ENCODE results near the gene SIX1. TPM values are rescaled to one million over a fixed set of nuclear protein-coding genes. Genes with fewer than 3 reads are reported as not detected.

SIX1 gene
- total RNA-seq, 1 experiment from 2014 or later, result 2.5 TPM

GRCh38 chr14:60596139-60596538 is 53.1 kb downstream of the SIX1 start:
- no peaks in the 10 kb centered on the region for H3K27me3 ChIP-seq (ENCODE audit: insufficient read depth, low read length)
- ChIA-PET POLR2A (no interaction called here), CTCF (no interaction called here), RAD21 (ENCODE audit: low non-redundant PET in 1 of 2, low total read pairs in 2 of 2, uncharacterized antibody in 2 of 2, unreplicated experiment in 2 of 2) (no interaction called here)
- H3K27ac ChIP-seq (ENCODE audit: low read depth, low read length), result no peak overlapping the region
- H3K36me3 ChIP-seq (ENCODE audit: control insufficient read depth in 1 of 2, insufficient read depth in 2 of 2, low read length in 2 of 2), result no peaks in the 10 kb centered on the region
- ATAC-seq (no peak), DNase-seq (ENCODE audit: low read depth, low spot score) (no peak)
- no peak overlapping the region for H3K4me2 ChIP-seq (ENCODE audit: low read length)
- H4K20me1 ChIP-seq (ENCODE audit: insufficient read depth), result no peaks in the 10 kb centered on the region
- H3K79me2 ChIP-seq (ENCODE audit: insufficient read depth, low read length), result no peaks in the 10 kb centered on the region
- intact Hi-C loops (cut with micrococcal nuclease), result no loop called here
- no peaks in the 10 kb centered on the region for H3K9me2 ChIP-seq (ENCODE audit: insufficient read depth)
- no peak for TF ChIP-seq FOSL1 (IDR thresholded peaks at IDR 0.05; ENCODE audit: low read depth)
- TF ChIP-seq REST (IDR thresholded peaks at IDR 0.05; ENCODE audit: low read depth), result no peak
- no peak for TF ChIP-seq ATF3 (IDR thresholded peaks at IDR 0.05)
- TF ChIP-seq CBX3 (IDR thresholded peaks at IDR 0.05; ENCODE audit: low read depth), result no peak
- TF ChIP-seq SP1 (IDR thresholded peaks at IDR 0.05; ENCODE audit: low read depth), result no peak
- TF ChIP-seq CEBPB (IDR thresholded peaks at IDR 0.05; ENCODE audit: low read depth), result no peak
- no peak for TF ChIP-seq POLR2AphosphoS5 (IDR thresholded peaks at IDR 0.05; ENCODE audit: low read depth, low read length)
- TF ChIP-seq ZNF274 (IDR thresholded peaks at IDR 0.05; ENCODE audit: low read depth, low read length), result no peak
- TF ChIP-seq RAD21 (IDR thresholded peaks at IDR 0.05; ENCODE audit: low read depth), result no peak
- no peak for TF ChIP-seq SRF (IDR thresholded peaks at IDR 0.05; ENCODE audit: low read depth)
- TF ChIP-seq SIN3A (IDR thresholded peaks at IDR 0.05; ENCODE audit: low read depth), result no peak
- no peak for TF ChIP-seq EZH2 (IDR thresholded peaks at IDR 0.05)
- no peak for TF ChIP-seq ZFX (IDR thresholded peaks at IDR 0.05)
- no peak for TF ChIP-seq CTCF (IDR thresholded peaks at IDR 0.05 in 2 of 3, conservative IDR thresholded peaks at IDR 0.05 in 1 of 3; ENCODE audit: borderline replicate concordance in 1 of 3, insufficient read depth in 1 of 3, low read depth in 2 of 3, low read length in 2 of 3)
- TF ChIP-seq JUND (IDR thresholded peaks at IDR 0.05), result no peak
- no peak overlapping the region for H3K9ac ChIP-seq (ENCODE audit: low read length)
- H3K4me3 ChIP-seq (replicated peaks in 1 of 2; ENCODE audit: low read depth in 1 of 2, low read length in 2 of 2), result no peak overlapping the region
- no peaks in the 10 kb centered on the region for H3K9me3 ChIP-seq (ENCODE audit: control insufficient read depth in 1 of 2, insufficient read depth in 1 of 2, low read depth in 1 of 2, low read length in 2 of 2)
- no peaks in the 10 kb centered on the region for H3K4me1 ChIP-seq (ENCODE audit: control insufficient read depth in 1 of 2, insufficient read depth in 2 of 2, low read length in 2 of 2)
- no TSS peak for BruUV-seq (replicated peaks)
- no peak overlapping the region for H2AFZ ChIP-seq (ENCODE audit: low read depth, low read length, poor library complexity, severe bottlenecking)
